BJ (cell line): ENCODE measurements around the gene RHBDL1. TPM values are rescaled to one million over a fixed set of nuclear protein-coding genes. Genes with fewer than 3 reads are reported as not detected.

ENCODE experiments used
- CTCF ChIA-PET: fragments of 350-600 bp; formaldehyde crosslinking; extraction: SDS; loops from one replicate; lab custom pipeline; 2021; ENCODE audit warnings: antibody characterized with exemption, inconsistent platforms; lab: Yijun Ruan, JAX
- POLR2A ChIA-PET: fragments of 300-600 bp; sonication (Branson Sonifier 250); formaldehyde crosslinking; extraction: SDS; loops from one replicate; lab custom pipeline; 2021; ENCODE audit warnings: antibody characterized with exemption; lab: Charles Lee
- DNase-seq: peaks from one replicate; pipeline ENCODE4 v3.0.0-alpha.2; 2011; ENCODE audit warnings: low read depth
- H3K27me3 ChIP-seq: 2 replicates; pipeline ENCODE4 v1.6.0; 2011; ENCODE audit warnings: low read length; ENCODE audit not compliant: control insufficient read depth, insufficient read depth
- H3K36me3 ChIP-seq: 2 replicates; pipeline ENCODE4 v1.5.1; 2011; ENCODE audit warnings: low read length; ENCODE audit not compliant: control insufficient read depth, insufficient read depth
- H3K4me3 ChIP-seq: 2 replicates; pipeline ENCODE4 v1.5.1; 2011; ENCODE audit warnings: low read depth, mild to moderate bottlenecking, control low read depth, low read length
- polyA plus RNA-seq: library from polyadenylated mRNA; depleted of rRNA; stranded (reverse); fragments of >200 nt; gene quantifications from 2 replicates; pipeline ENCODE4 v1.2.3, GENCODE V29; 2011
- TF ChIP-seq, protein P1 (sequence below): IDR thresholded peaks from 2 replicates; pipeline ENCODE4 v1.5.1; 2011; ENCODE audit warnings: low read depth, mild to moderate bottlenecking, control low read depth, inconsistent platforms, low read length, moderate library complexity; ENCODE audit not compliant: insufficient read depth

RHBDL1 gene
- polyA plus RNA-seq, 1 experiment = 1.3 TPM

DNA sequence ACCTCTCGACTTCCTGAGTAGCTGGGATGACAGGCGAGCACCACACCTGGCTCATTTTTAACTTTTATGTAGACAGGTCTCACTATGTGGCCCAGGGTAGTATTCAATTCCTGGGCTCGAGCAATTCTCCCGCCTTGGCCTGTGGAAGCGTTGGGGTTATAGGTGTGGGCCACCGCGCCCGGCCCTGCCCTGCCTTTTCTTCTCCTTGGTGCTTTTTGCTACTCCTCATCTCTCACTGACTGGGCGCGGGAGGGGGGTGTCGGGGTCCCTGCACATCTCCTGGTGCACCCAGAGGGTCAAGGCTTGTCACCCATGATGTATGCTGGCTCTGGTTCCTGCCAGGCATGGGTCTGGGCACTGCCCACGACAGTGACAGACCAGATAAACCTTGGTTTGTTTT, 30.9 kb upstream of the RHBDL1 start:
- Histone ChIP-seq H3K4me3 (no peak overlapping the region), H3K36me3 (peaks cover 3% of the 10 kb centered on the region), H3K27me3 (no peaks in the 10 kb centered on the region)
- ChIA-PET POLR2A (interaction anchor here (0.7 kb wide), 1 partner anchor 9 kb away, joined by 3 read pairs; no protein-coding TSS in a partner anchor), CTCF (no interaction called here)
- DNase-seq = no peak
- TF ChIP-seq, protein P1, sequence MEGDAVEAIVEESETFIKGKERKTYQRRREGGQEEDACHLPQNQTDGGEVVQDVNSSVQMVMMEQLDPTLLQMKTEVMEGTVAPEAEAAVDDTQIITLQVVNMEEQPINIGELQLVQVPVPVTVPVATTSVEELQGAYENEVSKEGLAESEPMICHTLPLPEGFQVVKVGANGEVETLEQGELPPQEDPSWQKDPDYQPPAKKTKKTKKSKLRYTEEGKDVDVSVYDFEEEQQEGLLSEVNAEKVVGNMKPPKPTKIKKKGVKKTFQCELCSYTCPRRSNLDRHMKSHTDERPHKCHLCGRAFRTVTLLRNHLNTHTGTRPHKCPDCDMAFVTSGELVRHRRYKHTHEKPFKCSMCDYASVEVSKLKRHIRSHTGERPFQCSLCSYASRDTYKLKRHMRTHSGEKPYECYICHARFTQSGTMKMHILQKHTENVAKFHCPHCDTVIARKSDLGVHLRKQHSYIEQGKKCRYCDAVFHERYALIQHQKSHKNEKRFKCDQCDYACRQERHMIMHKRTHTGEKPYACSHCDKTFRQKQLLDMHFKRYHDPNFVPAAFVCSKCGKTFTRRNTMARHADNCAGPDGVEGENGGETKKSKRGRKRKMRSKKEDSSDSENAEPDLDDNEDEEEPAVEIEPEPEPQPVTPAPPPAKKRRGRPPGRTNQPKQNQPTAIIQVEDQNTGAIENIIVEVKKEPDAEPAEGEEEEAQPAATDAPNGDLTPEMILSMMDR = no peak

DNA sequence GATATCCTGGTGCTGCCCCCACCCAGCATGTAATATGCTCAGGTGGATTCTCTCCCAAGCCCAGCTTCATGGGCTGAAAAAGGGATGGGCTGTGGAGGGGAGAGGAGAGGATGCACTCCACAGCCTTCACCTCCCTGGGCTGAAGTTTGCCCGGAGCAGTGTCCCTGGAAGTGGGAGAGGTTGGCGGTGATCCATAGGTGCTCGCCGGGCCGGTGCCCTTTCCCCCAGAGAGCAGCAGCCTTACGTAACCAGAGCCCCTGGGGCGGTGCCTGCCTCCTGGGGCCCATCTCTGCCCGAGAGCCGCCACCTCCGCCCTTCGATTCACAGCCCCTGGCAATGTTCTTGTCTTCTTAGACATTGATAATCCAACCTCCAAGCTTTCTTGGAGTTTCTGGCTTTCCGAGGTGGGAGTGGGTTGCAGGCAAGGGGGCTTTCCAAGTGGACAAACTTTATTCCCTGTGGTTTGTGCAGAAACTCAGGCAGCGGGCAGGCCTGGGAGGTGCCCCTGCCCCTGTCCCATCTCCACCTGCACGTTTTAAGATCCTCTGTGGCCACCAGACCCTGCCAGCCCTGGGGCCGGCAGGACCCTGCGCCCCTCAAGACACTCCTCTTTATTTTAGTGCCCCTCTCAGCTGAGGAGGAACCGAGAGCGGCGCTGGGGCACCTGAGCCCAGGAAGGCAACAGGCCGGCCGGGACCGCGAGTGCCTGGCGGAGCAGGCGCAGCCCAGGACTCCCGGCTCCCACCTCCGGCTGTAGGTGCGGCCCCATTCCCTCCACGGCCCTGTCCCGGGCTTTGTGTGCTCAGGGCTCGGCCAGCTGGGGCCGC, 29.4 kb upstream of the RHBDL1 start:
- H3K4me3 ChIP-seq = no peak overlapping the region
- CTCF ChIA-PET = interaction anchor here (1.3 kb wide), 1 partner anchor 14 kb away, joined by 3 read pairs; no protein-coding TSS in a partner anchor
- peaks cover 3% of the 10 kb centered on the region for H3K36me3 ChIP-seq
- DNase-seq = no peak
- no peaks in the 10 kb centered on the region for H3K27me3 ChIP-seq
- TF ChIP-seq, protein P1 = no peak
- POLR2A ChIA-PET = no interaction called here

DNA sequence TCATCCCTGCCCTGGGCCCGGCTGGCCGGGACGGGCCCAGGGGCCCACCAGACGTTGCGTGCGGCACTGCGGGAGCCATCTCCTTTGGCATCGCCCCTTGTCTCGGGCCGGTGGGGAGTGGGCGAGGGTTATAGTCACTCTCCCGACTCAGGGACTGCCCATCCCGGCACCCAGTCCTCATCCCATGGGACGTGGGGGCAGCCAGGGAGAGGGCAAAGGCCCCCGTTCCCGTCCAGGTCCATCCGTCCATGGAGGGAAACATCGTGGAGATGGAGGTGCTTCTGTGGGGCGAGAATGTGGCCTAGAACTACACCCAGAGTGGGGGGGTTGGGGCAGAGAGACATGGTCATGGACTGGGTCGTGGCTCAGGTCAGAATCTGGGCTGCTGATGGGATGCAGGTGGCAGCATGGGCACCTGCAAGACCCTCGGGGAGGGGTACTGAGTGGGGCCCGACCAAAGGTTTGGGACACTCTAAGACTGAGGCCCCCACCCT, 28.7 kb upstream of the RHBDL1 start:
- POLR2A ChIA-PET = no interaction called here
- TF ChIP-seq, protein P1 = no peak
- CTCF ChIA-PET = interaction anchor here (1.3 kb wide), 1 partner anchor 14 kb away, joined by 3 read pairs; no protein-coding TSS in a partner anchor
- H3K27me3 ChIP-seq = no peaks in the 10 kb centered on the region
- DNase-seq = no peak
- peaks cover 3% of the 10 kb centered on the region for H3K36me3 ChIP-seq
- H3K4me3 ChIP-seq = no peak overlapping the region

DNA sequence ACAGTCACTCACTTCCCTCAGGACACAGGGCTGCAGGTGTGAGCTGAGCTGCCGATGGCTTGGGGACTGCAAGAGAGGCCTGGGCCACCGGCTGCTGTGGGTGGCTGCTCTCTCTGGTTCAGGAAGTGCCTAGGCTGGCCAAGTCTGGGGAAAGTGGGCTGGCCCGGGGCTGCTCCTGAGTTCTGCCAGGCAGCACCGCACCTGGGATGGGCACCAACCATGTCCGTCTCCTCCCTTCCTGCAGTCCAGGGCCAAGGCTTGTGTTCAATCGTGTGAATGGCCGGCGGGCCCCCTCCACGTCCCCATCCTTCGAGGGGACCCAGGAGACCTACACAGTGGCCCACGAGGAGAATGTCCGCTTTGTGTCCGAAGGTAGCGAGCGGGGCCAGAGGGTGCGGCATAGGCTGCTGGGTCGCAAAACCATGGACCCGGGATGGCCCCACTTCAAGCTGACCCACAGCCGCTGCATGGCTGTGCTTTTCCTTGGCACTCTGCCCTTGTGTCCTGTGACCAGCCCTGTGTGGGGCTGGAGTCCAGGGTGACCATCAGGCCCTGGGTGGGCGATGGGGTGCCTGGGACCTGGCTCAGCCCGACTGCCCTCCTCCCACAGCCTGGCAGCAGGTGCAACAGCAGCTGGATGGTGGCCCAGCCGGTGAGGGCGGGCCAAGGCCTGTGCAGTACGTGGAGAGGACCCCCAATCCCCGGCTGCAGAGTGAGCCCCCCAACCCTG, 28.1 kb upstream of the RHBDL1 start:
- CTCF ChIA-PET = interaction anchor here (0.6 to 1.5 kb wide), 2 partner anchors 14 kb away, joined by 4 to 6 read pairs; no protein-coding TSS in a partner anchor
- no peak overlapping the region for H3K4me3 ChIP-seq
- no peak for DNase-seq
- peaks cover 3% of the 10 kb centered on the region for H3K36me3 ChIP-seq
- POLR2A ChIA-PET = no interaction called here
- TF ChIP-seq, protein P1 = no peak
- no peaks in the 10 kb centered on the region for H3K27me3 ChIP-seq
